ENCODE measurements around the gene OR2T33.
"Not testable (repeated sequence)": the region's sequence is repeated elsewhere in the genome, so short reads cannot be mapped to it uniquely, and the experiment has no call there.

OR2T33 gene

GRCh38 chr1:248273225-248273624 lies 4.6 kb downstream of the OR2T33 start:
- H3K9ac ChIP-seq (ENCODE audit: low read length); DNase-seq; H3K36me3 ChIP-seq (ENCODE audit: control insufficient read depth in 1 of 2, insufficient read depth in 2 of 2, low read depth in 1 of 2, low read length in 2 of 2); H3K14ac ChIP-seq (ENCODE audit: low read length in 2 of 2); H3K4ac ChIP-seq (ENCODE audit: low read depth in 1 of 2, low read length in 2 of 2); H3K4me1 ChIP-seq (ENCODE audit: control insufficient read depth, insufficient read depth, low read depth, low read length); H2BK15ac ChIP-seq (ENCODE audit: low read depth, poor library complexity, severe bottlenecking); H2AK5ac ChIP-seq (ENCODE audit: low read length, severe bottlenecking); H3K27me3 ChIP-seq (ENCODE audit: control insufficient read depth in 1 of 2, insufficient read depth in 1 of 2, low read length in 2 of 2); H3K27ac ChIP-seq (ENCODE audit: low read length, poor library complexity, severe bottlenecking); H2BK5ac ChIP-seq (ENCODE audit: low read depth, low read length, poor library complexity, severe bottlenecking); H3K23ac ChIP-seq (ENCODE audit: low read length in 2 of 2); H2BK12ac ChIP-seq (ENCODE audit: low read length in 2 of 2); H3K4me2 ChIP-seq (ENCODE audit: low read length, poor library complexity, severe bottlenecking); H3K4me3 ChIP-seq (ENCODE audit: insufficient read depth in 1 of 2, low read depth in 1 of 2, low read length in 2 of 2); H3K18ac ChIP-seq (ENCODE audit: low read depth in 1 of 2, low read length in 2 of 2); H4K8ac ChIP-seq (ENCODE audit: low read length); H2BK120ac ChIP-seq (ENCODE audit: low read depth, low read length); H3K79me1 ChIP-seq (replicated peaks; ENCODE audit: low read length, poor library complexity, severe bottlenecking); H4K91ac ChIP-seq (ENCODE audit: low read length); H2AFZ ChIP-seq (ENCODE audit: low read depth, low read length): not testable (repeated sequence)
- H3K9me3 ChIP-seq (ENCODE audit: control insufficient read depth, low read length) = peaks cover 27% of the 10 kb centered on the region
- WGBS = 100% methylated on average over 5 of the region's 16 CpGs

- no peak overlapping the region for H3K27ac ChIP-seq (ENCODE audit: low read length, poor library complexity, severe bottlenecking)
- H4K91ac ChIP-seq (ENCODE audit: low read length) = no peak overlapping the region
- no peak overlapping the region for H3K23ac ChIP-seq (ENCODE audit: low read length in 2 of 2)
- H3K4me1 ChIP-seq (ENCODE audit: control insufficient read depth, insufficient read depth, low read depth, low read length) = no peaks in the 10 kb centered on the region
- no peak overlapping the region for H3K4me2 ChIP-seq (ENCODE audit: low read length, poor library complexity, severe bottlenecking)
- H2AK5ac ChIP-seq (ENCODE audit: low read length, severe bottlenecking) = no peak overlapping the region
- H3K36me3 ChIP-seq (ENCODE audit: control insufficient read depth in 1 of 2, insufficient read depth in 2 of 2, low read depth in 1 of 2, low read length in 2 of 2) = no peaks in the 10 kb centered on the region
- H3K9ac ChIP-seq (ENCODE audit: low read length) = no peak overlapping the region
- H3K14ac ChIP-seq (ENCODE audit: low read length in 2 of 2) = no peak overlapping the region
- no peaks in the 10 kb centered on the region for H3K27me3 ChIP-seq (ENCODE audit: control insufficient read depth in 1 of 2, insufficient read depth in 1 of 2, low read length in 2 of 2)
- 86% methylated on average over 3 of the region's 4 CpGs for WGBS
- H3K4ac ChIP-seq (ENCODE audit: low read depth in 1 of 2, low read length in 2 of 2) = no peak overlapping the region
- no peaks in the 10 kb centered on the region for H3K79me1 ChIP-seq (replicated peaks; ENCODE audit: low read length, poor library complexity, severe bottlenecking)
- DNase-seq = no peak
- H2BK5ac ChIP-seq (ENCODE audit: low read depth, low read length, poor library complexity, severe bottlenecking) = no peak overlapping the region
- no peak overlapping the region for H2BK15ac ChIP-seq (ENCODE audit: low read depth, poor library complexity, severe bottlenecking)
- H3K4me3 ChIP-seq (ENCODE audit: insufficient read depth in 1 of 2, low read depth in 1 of 2, low read length in 2 of 2) = no peak overlapping the region
- no peak overlapping the region for H3K18ac ChIP-seq (ENCODE audit: low read depth in 1 of 2, low read length in 2 of 2)
- no peak overlapping the region for H2AFZ ChIP-seq (ENCODE audit: low read depth, low read length)
- no peak overlapping the region for H4K8ac ChIP-seq (ENCODE audit: low read length)
- peaks cover 28% of the 10 kb centered on the region for H3K9me3 ChIP-seq (ENCODE audit: control insufficient read depth, low read length)
- no peak overlapping the region for H2BK120ac ChIP-seq (ENCODE audit: low read depth, low read length)
- no peak overlapping the region for H2BK12ac ChIP-seq (ENCODE audit: low read length in 2 of 2)
Observed at GRCh38 chr1:248268178-248268577, 9.6 kb downstream of the OR2T33 start.

GRCh38 chr1:248259309-248259708 lies 18.5 kb downstream of the OR2T33 start:
- H3K27ac ChIP-seq (ENCODE audit: low read length, poor library complexity, severe bottlenecking); H3K79me1 ChIP-seq (replicated peaks; ENCODE audit: low read length, poor library complexity, severe bottlenecking); H2AK5ac ChIP-seq (ENCODE audit: low read length, severe bottlenecking); H3K4ac ChIP-seq (ENCODE audit: low read depth in 1 of 2, low read length in 2 of 2); H2BK5ac ChIP-seq (ENCODE audit: low read depth, low read length, poor library complexity, severe bottlenecking); H3K14ac ChIP-seq (ENCODE audit: low read length in 2 of 2); H3K18ac ChIP-seq (ENCODE audit: low read depth in 1 of 2, low read length in 2 of 2); H3K23ac ChIP-seq (ENCODE audit: low read length in 2 of 2); DNase-seq; H2BK120ac ChIP-seq (ENCODE audit: low read depth, low read length); H2AFZ ChIP-seq (ENCODE audit: low read depth, low read length); H4K91ac ChIP-seq (ENCODE audit: low read length); H4K8ac ChIP-seq (ENCODE audit: low read length); H3K36me3 ChIP-seq (ENCODE audit: control insufficient read depth in 1 of 2, insufficient read depth in 2 of 2, low read depth in 1 of 2, low read length in 2 of 2); H3K27me3 ChIP-seq (ENCODE audit: control insufficient read depth in 1 of 2, insufficient read depth in 1 of 2, low read length in 2 of 2); H3K9ac ChIP-seq (ENCODE audit: low read length); H2BK15ac ChIP-seq (ENCODE audit: low read depth, poor library complexity, severe bottlenecking); H3K4me2 ChIP-seq (ENCODE audit: low read length, poor library complexity, severe bottlenecking); H3K4me1 ChIP-seq (ENCODE audit: control insufficient read depth, insufficient read depth, low read depth, low read length); H3K4me3 ChIP-seq (ENCODE audit: insufficient read depth in 1 of 2, low read depth in 1 of 2, low read length in 2 of 2); H2BK12ac ChIP-seq (ENCODE audit: low read length in 2 of 2): not testable (repeated sequence)
- H3K9me3 ChIP-seq (ENCODE audit: control insufficient read depth, low read length) = peaks cover 20% of the 10 kb centered on the region
- WGBS = no CpG with 5 or more reads among the region's 1 CpG

GRCh38 chr1:248243204-248243603 lies 34.6 kb downstream of the OR2T33 start:
- H3K79me1 ChIP-seq (replicated peaks; ENCODE audit: low read length, poor library complexity, severe bottlenecking) = no peaks in the 10 kb centered on the region
- peaks cover 10% of the 10 kb centered on the region for H3K9me3 ChIP-seq (ENCODE audit: control insufficient read depth, low read length)
- no peak overlapping the region for H3K9ac ChIP-seq (ENCODE audit: low read length)
- H2AK5ac ChIP-seq (ENCODE audit: low read length, severe bottlenecking) = no peak overlapping the region
- no peaks in the 10 kb centered on the region for H3K27me3 ChIP-seq (ENCODE audit: control insufficient read depth in 1 of 2, insufficient read depth in 1 of 2, low read length in 2 of 2)
- H3K18ac ChIP-seq (ENCODE audit: low read depth in 1 of 2, low read length in 2 of 2) = no peak overlapping the region
- H2BK12ac ChIP-seq (ENCODE audit: low read length in 2 of 2) = no peak overlapping the region
- H3K4me1 ChIP-seq (ENCODE audit: control insufficient read depth, insufficient read depth, low read depth, low read length) = no peaks in the 10 kb centered on the region
- H2BK120ac ChIP-seq (ENCODE audit: low read depth, low read length) = no peak overlapping the region
- DNase-seq = no peak
- H4K91ac ChIP-seq (ENCODE audit: low read length) = no peak overlapping the region
- no peak overlapping the region for H3K14ac ChIP-seq (ENCODE audit: low read length in 2 of 2)
- H3K4me3 ChIP-seq (ENCODE audit: insufficient read depth in 1 of 2, low read depth in 1 of 2, low read length in 2 of 2) = no peak overlapping the region
- H3K23ac ChIP-seq (ENCODE audit: low read length in 2 of 2) = no peak overlapping the region
- no peaks in the 10 kb centered on the region for H3K36me3 ChIP-seq (ENCODE audit: control insufficient read depth in 1 of 2, insufficient read depth in 2 of 2, low read depth in 1 of 2, low read length in 2 of 2)
- no peak overlapping the region for H2BK15ac ChIP-seq (ENCODE audit: low read depth, poor library complexity, severe bottlenecking)
- H2AFZ ChIP-seq (ENCODE audit: low read depth, low read length) = no peak overlapping the region
- H4K8ac ChIP-seq (ENCODE audit: low read length) = no peak overlapping the region
- H2BK5ac ChIP-seq (ENCODE audit: low read depth, low read length, poor library complexity, severe bottlenecking) = no peak overlapping the region
- 52% methylated on average over 14 of the region's 14 CpGs for WGBS
- no peak overlapping the region for H3K4me2 ChIP-seq (ENCODE audit: low read length, poor library complexity, severe bottlenecking)
- no peak overlapping the region for H3K4ac ChIP-seq (ENCODE audit: low read depth in 1 of 2, low read length in 2 of 2)
- H3K27ac ChIP-seq (ENCODE audit: low read length, poor library complexity, severe bottlenecking) = no peak overlapping the region
